ENCODE results near the gene VAV2.

VAV2 gene

DNA sequence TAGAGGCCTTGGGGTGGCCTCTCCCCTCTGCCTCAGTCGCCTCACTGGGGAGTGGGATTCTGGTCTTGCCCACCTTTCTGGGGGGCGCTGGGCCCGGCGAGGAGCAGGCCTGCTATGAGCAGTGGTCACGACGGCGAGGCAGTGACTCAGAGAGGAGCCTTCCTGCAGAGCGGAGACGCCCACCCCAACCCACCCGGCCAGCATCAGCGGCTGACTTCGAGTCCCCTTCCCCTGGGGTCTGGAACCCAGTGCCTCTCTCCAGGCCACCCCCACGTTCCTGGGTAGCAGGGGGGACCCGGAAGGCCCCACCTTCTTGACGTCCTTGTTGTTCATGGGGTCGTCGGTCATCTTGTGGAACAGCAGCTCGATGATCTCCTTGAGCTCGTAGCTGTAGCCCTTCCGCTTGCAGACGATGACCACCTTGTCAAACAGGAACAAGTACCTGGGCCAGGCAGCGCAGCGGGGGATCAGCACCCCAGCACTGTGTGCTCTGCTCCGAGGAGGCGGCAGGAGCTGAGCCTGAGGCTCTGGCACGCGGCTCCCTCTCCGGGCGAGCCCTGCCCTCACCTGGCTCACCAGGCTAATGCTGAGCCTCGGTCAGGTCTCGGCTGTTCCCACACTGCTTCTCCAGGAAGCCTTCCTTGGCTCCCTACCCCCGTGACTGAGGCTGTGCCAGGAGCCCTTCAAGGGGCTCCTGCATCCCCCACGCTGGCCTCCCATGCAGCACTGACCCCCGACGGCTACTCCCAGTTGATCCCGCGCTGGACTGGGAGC lies 203.9 kb downstream of the VAV2 start:
- Mint-ChIP-seq H3K4me1 (peaks cover 9% of the 10 kb centered on the region), H3K36me3 (ENCODE audit: low read depth) (peaks cover 6% of the 10 kb centered on the region), H3K4me3 (no peak overlapping the region), H3K9me3 (no peaks in the 10 kb centered on the region), H3K27ac (no peak overlapping the region), H3K27me3 (ENCODE audit: low read depth, poor library complexity) (peaks cover 3% of the 10 kb centered on the region)
- DNase-seq, result no peak
- TF ChIP-seq CTCF (IDR thresholded peaks at IDR 0.05), result no peak

DNA sequence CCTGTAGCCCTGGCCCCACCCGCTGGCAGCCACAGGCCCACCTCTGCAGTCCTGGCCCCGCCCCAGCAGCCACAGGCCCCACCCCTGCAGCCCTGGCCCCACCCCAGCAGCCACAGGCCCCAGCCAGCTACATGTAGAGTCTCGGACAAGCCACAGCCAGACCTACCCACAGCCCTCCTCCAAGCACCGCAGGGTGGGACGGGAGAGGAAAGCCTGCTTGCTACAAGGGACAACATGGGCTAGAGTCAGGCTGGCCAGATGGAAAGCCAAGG lies 204.4 kb downstream of the VAV2 start:
- H3K4me3 Mint-ChIP-seq, result no peak overlapping the region
- peak; percentile 55 for DNase-seq
- peaks cover 6% of the 10 kb centered on the region for H3K36me3 Mint-ChIP-seq (ENCODE audit: low read depth)
- peaks cover 5% of the 10 kb centered on the region for H3K4me1 Mint-ChIP-seq
- peaks cover 3% of the 10 kb centered on the region for H3K27me3 Mint-ChIP-seq (ENCODE audit: low read depth, poor library complexity)
- no peak for TF ChIP-seq CTCF (IDR thresholded peaks at IDR 0.05)
- no peaks in the 10 kb centered on the region for H3K9me3 Mint-ChIP-seq
- no peak overlapping the region for H3K27ac Mint-ChIP-seq

DNA sequence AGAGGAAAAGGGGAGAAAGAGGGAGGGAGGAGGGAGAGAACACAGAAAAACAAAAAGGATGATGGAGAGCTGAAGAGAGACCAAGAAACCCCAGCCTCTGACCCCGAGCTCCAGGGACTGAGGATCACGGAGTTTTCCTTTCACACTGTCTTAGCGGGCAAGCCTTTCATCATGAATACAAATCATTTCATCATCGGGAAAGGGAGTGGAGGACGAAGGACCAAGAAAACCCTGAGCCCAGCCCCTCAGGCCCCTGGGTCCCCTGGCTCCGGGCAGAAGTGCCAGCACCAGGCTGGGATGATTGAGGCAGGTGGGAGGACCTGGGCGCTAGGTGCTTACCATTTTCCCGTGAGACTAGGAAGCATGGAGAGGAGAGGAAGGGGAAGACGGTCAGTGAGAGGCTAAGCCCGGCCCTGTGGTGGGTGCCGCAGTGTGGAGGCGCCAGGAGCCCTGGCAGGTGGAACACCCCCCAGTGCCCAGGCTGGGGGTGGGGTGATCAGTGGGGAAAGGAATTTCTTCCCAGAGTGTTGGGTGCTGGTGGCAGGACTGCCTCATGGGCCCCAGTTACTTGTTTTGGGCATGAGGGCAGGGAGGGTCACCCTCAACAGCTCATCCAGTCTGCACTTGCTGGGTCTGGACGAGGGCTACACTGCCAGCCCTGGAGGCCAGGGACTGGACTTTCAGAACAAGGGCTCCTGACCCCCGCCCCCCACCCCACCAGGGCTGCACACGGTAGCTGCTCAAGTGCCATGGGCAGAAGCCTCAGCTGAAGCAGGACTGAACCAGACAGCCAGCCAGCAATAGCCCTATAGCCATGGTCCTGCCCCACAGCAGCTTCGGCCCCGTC lies 205.0 kb downstream of the VAV2 start:
- peaks cover 2% of the 10 kb centered on the region for H3K4me1 Mint-ChIP-seq

GRCh38 chr9:133786371-133786753 lies 205.8 kb downstream of the VAV2 start:
- DNase-seq, result no peak
- Mint-ChIP-seq H3K9me3 (no peaks in the 10 kb centered on the region), H3K4me3 (no peak overlapping the region), H3K4me1 (peaks cover 7% of the 10 kb centered on the region), H3K36me3 (ENCODE audit: low read depth) (no peaks in the 10 kb centered on the region), H3K27ac (no peak overlapping the region), H3K27me3 (ENCODE audit: low read depth, poor library complexity) (peaks cover 6% of the 10 kb centered on the region)
- TF ChIP-seq CTCF (IDR thresholded peaks at IDR 0.05), result no peak

More for the DNA sequence above, 205.0 kb downstream of the VAV2 start:
- TF ChIP-seq CTCF (IDR thresholded peaks at IDR 0.05), result no peak
- H3K4me3 Mint-ChIP-seq, result no peak overlapping the region
- no peaks in the 10 kb centered on the region for H3K9me3 Mint-ChIP-seq
- H3K27ac Mint-ChIP-seq, result peak overlapping the region; percentile 49
- H3K36me3 Mint-ChIP-seq (ENCODE audit: low read depth), result peaks cover 6% of the 10 kb centered on the region
- DNase-seq, result no peak
- H3K27me3 Mint-ChIP-seq (ENCODE audit: low read depth, poor library complexity), result peaks cover 4% of the 10 kb centered on the region

DNA sequence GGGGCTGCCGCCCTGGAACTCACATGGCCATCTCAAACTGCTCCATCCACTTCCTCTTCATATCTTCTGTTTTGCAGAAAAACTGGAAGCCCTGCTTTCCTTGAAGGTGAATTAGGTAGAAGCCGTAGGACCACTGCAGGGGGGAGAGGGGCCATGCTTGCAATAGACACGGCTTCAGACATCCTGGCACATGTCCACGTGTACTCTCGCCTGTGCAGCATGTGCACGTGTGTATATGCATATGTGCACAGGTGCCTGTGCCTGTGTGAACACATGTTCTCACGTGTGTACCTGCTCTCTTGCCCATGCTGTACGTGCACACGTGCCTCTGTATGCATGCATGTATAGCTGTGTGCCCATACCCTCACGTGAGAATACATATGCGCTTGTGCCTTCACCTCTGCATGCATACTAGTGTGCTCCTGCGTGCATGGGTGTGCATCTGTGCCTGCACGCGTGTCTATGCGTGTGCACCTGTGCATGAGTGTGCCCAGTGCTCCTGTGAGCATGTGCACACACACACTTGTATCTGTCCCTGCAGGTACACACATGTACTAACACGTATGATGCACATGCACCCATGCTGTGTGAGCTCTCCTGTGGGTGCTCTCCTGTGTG lies 206.3 kb downstream of the VAV2 start:
- no peak overlapping the region for H3K4me3 Mint-ChIP-seq
- no peaks in the 10 kb centered on the region for H3K36me3 Mint-ChIP-seq (ENCODE audit: low read depth)
- H3K27me3 Mint-ChIP-seq (ENCODE audit: low read depth, poor library complexity), result peaks cover 6% of the 10 kb centered on the region
- H3K27ac Mint-ChIP-seq, result no peak overlapping the region
- peaks cover 12% of the 10 kb centered on the region for H3K4me1 Mint-ChIP-seq
- DNase-seq, result no peak
- H3K9me3 Mint-ChIP-seq, result no peaks in the 10 kb centered on the region
- no peak for TF ChIP-seq CTCF (IDR thresholded peaks at IDR 0.05)
